ENCODE data around the gene HOXB6. TPM values are rescaled to one million over a fixed set of nuclear protein-coding genes. Genes with fewer than 3 reads are reported as not detected.

HOXB6 gene
- total RNA-seq, 4 donors from 2014 or later = 9.2 to 22.7 (median 15.5) TPM

DNA sequence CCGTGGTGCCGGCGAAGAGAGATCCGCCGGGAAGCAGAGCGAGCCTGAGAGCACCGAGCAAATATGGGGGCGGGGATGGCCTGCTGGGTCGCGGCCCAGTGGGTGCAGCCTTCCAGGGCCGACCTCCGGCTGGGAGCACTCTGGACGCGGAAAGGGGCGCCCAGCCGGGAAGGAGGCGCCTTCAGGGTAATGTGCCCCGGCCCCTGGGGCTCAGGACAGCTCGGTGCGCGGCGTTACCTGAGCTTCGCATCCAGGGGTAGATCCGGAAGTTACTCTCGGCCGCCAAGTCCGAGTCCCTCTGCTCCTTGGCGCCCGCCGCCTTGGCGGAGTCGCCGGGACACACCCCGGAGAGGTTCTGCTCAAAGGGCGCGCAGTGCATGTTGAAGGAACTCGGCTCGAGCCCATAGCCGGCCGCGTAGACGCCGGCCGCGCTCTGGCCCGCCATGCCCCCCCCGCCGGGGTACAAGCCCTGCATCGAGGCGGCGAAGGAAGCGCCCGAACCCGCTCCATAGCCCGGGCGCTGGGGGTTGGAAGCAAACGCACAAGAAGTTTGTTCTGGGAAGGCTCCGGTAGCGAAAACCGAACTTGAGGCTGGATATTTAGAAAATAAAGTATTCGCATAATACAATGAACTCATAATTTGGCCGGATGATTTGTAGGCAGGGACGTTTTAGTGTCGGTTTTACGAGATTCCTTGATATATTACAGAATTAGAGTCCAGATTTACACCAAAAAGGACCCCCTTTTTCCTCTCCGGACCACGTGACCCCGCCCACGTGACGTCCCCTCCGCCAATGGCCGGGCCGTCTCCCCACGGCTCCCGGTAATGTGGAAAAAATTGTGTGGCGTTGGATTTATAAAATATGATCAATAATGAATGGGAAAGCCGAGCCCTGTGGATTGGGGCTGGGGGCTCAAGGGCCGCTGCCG, 5.8 kb upstream of the HOXB6 start, which contains the start of gene HOXB7:
Gene HOXB7 (minus strand): TSS at position 736 of the 930 bp plus-strand sequence. CDS start 99 bp downstream, at position 637.
- ATAC-seq (ENCODE audit: low FRiP score) (peak; percentile 45), DNase-seq (ENCODE audit: low spot score) (peak; percentile 82)
- TF ChIP-seq, protein P1, sequence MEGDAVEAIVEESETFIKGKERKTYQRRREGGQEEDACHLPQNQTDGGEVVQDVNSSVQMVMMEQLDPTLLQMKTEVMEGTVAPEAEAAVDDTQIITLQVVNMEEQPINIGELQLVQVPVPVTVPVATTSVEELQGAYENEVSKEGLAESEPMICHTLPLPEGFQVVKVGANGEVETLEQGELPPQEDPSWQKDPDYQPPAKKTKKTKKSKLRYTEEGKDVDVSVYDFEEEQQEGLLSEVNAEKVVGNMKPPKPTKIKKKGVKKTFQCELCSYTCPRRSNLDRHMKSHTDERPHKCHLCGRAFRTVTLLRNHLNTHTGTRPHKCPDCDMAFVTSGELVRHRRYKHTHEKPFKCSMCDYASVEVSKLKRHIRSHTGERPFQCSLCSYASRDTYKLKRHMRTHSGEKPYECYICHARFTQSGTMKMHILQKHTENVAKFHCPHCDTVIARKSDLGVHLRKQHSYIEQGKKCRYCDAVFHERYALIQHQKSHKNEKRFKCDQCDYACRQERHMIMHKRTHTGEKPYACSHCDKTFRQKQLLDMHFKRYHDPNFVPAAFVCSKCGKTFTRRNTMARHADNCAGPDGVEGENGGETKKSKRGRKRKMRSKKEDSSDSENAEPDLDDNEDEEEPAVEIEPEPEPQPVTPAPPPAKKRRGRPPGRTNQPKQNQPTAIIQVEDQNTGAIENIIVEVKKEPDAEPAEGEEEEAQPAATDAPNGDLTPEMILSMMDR (IDR thresholded peaks at IDR 0.05) = no peak

DNA sequence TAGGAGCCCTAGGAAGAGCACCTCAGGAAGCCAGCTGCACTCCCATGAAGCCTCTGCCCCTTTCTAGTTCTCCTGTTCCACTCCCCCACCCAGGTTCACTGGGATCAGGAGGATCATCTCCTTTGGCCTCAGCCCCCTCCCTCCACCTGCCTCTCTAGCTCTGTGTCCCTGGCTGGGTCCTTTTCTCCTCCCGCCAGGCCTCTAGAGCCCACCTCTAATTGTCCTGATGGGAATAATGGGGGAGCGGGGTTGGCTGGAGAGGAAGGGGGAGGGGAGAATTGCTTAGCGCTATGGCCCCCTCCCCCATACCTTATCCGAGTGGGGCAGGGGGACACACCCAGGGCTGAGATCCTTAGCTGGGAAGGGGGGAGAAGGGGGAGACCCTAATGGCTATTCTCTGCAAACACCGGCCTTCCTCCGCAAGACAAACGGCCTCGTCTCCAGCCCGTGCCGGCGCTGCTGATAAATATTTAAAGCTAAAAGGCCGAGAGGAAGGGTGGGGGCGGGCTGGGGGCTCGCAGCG, 5.0 kb upstream of the HOXB6 start:
- no peak for DNase-seq (ENCODE audit: low spot score)
- no peak for ATAC-seq (ENCODE audit: low FRiP score)
- TF ChIP-seq, protein P1 (IDR thresholded peaks at IDR 0.05) = no peak

DNA sequence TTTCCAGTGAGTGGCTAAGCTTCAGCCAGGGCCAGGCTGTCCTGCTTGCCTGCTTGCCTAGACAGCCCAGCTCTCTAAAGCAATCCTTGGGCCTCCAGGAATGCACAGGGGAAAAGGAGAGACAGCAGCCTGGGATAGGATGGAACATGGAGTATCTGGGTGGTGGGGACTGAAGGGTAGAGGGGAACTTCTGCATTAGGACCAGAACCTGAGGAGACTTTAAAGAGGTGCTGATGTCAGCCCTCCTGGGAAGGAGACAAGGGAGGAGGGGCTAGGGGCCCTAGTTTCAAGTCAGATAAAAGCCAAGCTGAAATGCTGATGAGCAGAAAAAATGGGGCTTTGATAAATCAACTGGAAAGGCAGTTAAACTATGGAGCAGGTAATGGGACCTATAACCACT, 4.2 kb upstream of the HOXB6 start:
- DNase-seq (ENCODE audit: low spot score) (no peak), ATAC-seq (ENCODE audit: low FRiP score) (no peak)
- TF ChIP-seq, protein P1 (IDR thresholded peaks at IDR 0.05) = no peak

DNA sequence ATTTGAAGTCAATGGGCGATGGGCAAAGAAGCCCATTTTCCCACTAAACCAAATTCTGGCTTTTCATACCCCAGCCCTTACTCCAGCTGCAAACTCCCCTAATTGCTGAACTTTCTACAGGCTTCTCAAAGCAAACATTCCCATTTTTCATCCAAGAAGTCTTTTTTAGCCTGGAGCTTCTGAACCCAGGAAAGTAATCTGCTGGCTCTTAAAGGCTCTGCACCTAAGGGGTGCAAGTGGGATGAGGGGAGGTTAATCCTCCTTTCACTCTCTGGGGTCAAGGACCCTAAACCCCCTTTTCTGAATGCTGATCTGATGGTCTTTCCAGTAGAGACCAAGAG, 3.7 kb upstream of the HOXB6 start:
- DNase-seq (ENCODE audit: low spot score) (no peak), ATAC-seq (ENCODE audit: low FRiP score) (no peak)
- TF ChIP-seq, protein P1 (IDR thresholded peaks at IDR 0.05) = no peak

DNA sequence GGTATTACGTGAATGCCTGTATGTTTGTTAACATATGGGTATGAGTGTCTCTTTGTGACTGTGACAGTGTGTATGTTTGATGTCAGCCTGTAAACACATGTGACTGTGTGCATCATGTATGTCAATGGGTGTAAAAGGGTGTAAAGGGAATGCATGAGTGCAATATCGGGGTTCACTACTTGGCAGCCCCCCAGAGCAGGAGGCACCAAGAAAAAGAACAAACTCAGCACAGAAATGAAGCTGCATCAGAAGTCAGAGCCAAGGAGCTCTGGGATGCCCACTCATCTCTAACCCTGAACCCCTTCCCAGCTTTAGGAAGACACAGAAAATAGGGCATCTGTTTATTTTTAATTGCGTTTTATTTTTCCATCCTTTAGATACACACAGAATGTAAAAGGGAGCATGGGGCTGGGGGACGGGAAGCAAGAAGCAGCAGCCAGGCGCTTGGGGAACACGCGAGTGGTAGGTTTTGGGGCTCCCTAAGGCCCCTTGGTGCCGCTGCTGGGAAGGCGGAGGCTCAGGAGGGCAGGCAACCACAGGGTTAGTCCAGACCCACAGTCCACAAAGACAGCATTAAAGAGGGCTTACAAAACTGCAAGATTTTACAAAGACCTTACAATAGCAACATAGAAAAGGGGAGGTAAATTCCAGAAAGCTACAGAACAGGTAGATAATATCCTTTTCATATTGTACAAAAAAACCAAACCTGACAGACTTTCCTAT, 2.3 kb upstream of the HOXB6 start:
- no peak for DNase-seq (ENCODE audit: low spot score)
- ATAC-seq (ENCODE audit: low FRiP score) = no peak
- TF ChIP-seq, protein P1 (IDR thresholded peaks at IDR 0.05) = no peak

DNA sequence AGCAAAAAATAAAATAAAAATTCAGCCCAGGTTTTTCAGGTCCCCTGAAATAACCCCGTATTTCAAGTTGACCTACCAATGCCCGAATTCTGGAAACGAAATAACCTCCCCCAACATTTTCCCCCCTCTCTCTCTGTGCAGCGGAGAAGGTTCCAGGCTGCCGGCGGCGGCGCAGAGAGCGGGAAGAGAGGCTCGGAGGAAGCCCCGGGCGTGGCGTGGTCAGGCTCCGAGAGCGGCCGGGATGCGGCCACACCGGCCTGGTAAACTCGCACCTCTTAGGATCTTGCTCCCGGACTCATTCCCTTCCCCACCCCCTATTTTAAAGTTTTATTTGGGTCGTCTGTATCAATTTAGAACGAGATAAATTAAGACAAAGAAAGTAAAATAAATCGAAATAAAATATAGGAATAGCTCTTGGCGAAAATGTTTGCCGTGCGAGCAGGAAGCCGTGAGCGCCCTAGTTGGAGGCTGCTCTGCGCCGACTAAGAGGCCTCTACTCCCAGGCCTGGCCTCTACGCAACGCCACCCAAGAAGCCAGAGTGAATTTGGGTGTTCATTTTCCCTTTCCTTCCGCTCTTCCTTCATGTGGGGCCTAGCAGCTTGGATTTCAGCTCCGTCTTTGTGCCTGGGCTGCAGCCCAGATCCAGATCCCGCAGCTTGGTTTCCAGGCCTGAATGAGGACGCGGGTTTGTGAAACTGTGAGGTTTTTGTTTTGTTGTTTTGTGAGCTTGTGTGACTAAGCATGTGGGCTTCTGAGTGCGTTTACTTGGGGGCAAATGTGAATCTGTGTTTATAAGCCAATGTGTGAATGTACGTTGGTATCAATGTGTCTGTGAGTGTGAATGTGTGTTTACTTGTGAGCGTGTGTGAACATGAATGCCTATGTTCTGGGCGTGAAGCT, 1.5 kb upstream of the HOXB6 start:
- ATAC-seq (ENCODE audit: low FRiP score) (no peak), DNase-seq (ENCODE audit: low spot score) (no peak)
- TF ChIP-seq, protein P1 (IDR thresholded peaks at IDR 0.05) = no peak

All from omental fat pad (tissue), 4 donors.